Natural killer cell (primary cell): ENCODE measurements around the gene ENC1. TPM values are rescaled to one million over a fixed set of nuclear protein-coding genes. Genes with fewer than 3 reads are reported as not detected.

ENCODE experiments used
- ATAC-seq, 3 donors: fragments of 150-1000 bp in 2 of 3; fragments of 200-7000 bp in 1 of 3; cut with Tn5 transposase; 1 replicate in 1 of 3; 2 replicates in 2 of 3; pipeline ENCODE4 v1.10.0; 2021; ENCODE audit warnings: mild to moderate bottlenecking in 2 of 3, moderate library complexity in 2 of 3
- DNase-seq, 2 donors: peaks; one replicate each; pipeline versions ENCODE4 v3.0.0 to v3.0.0-alpha.2; 2013 to 2021; ENCODE audit warnings: mixed read lengths in 1 of 2
- H3K27ac ChIP-seq: one replicate; pipeline ENCODE4 v1.5.1; 2013; ENCODE audit warnings: mild to moderate bottlenecking, low read length
- H3K27me3 ChIP-seq: one replicate; pipeline ENCODE4 v1.6.1; 2013; ENCODE audit warnings: low read length; ENCODE audit not compliant: control insufficient read depth, insufficient read depth
- H3K36me3 ChIP-seq: one replicate; pipeline ENCODE4 v1.6.1; 2013; ENCODE audit warnings: low read length; ENCODE audit not compliant: control insufficient read depth, insufficient read depth
- H3K4me1 ChIP-seq: one replicate; pipeline ENCODE4 v1.6.1; 2013; ENCODE audit warnings: low read length; ENCODE audit not compliant: control insufficient read depth, insufficient read depth
- H3K4me3 ChIP-seq: one replicate; pipeline ENCODE4 v1.5.1; 2013; ENCODE audit warnings: low read length
- H3K9me3 ChIP-seq: one replicate; pipeline ENCODE4 v1.6.1; 2013; ENCODE audit warnings: low read length; ENCODE audit not compliant: control insufficient read depth, insufficient read depth
- H3K27ac Mint-ChIP-seq, 2 donors: one replicate each; pipeline ENCODE4 v1.8.0; 2022; ENCODE audit warnings: mild to moderate bottlenecking in 2 of 2, mixed read lengths in 2 of 2, moderate library complexity in 1 of 2
- H3K27me3 Mint-ChIP-seq, 2 donors: one replicate each; pipeline ENCODE4 v1.8.0; 2022; ENCODE audit warnings: low read depth in 2 of 2, mixed read lengths in 2 of 2
- H3K36me3 Mint-ChIP-seq: one replicate; pipeline ENCODE4 v1.8.0; 2022; ENCODE audit warnings: mixed read lengths
- H3K4me1 Mint-ChIP-seq, 2 donors: one replicate each; pipeline ENCODE4 v1.8.0; 2022; ENCODE audit warnings: mixed read lengths in 2 of 2
- H3K4me3 Mint-ChIP-seq: one replicate; pipeline ENCODE4 v1.8.0; 2022; ENCODE audit warnings: mild to moderate bottlenecking, moderate library complexity, mixed read lengths
- H3K9me3 Mint-ChIP-seq, 2 donors: one replicate each; pipeline ENCODE4 v1.8.0; 2022; ENCODE audit warnings: mixed read lengths in 2 of 2
- CTCF ChIP-seq: fragments of 200-600 bp; IDR thresholded peaks from one replicate; pipeline ENCODE4 v1.8.0; 2022; ENCODE audit warnings: antibody characterized with exemption
- WGBS: methylation state at CpG from one replicate; pipeline ENCODE4 v1.1.7; 2013; ENCODE audit warnings: missing lambda C conversion rate; ENCODE audit not compliant: insufficient coverage; 5-methylcytosine and 5-hydroxymethylcytosine counted together
- intact Hi-C: fragments of 100-400 bp; cut with micrococcal nuclease; formaldehyde crosslinking; loops from one replicate; pipeline ENCODE4 v1.14.2; 2022
- total RNA-seq, 4 donors: library from RNA; stranded (reverse); fragments of 120-200 nt in 1 of 4; gene quantifications; one replicate each; pipeline versions ENCODE4 v1.2.3 to v1.2.4, GENCODE V29; 2013 to 2022

Gene ENC1
- total RNA-seq, 3 donors from 2014 or later (not counting 1 experiment from before 2014, with no cell fraction given) = 89.6 to 133 (median 99.3) TPM

- no peak for DNase-seq
- ATAC-seq = no peak
- Histone ChIP-seq H3K4me3 (no peak overlapping the region), H3K9me3 (no peaks in the 10 kb centered on the region), H3K27ac (no peak overlapping the region), H3K36me3 (no peaks in the 10 kb centered on the region), H3K4me1 (no peaks in the 10 kb centered on the region), H3K27me3 (no peaks in the 10 kb centered on the region)
- Mint-ChIP-seq H3K27ac (no peak overlapping the region), H3K36me3 (no peaks in the 10 kb centered on the region), H3K9me3 (no peaks in the 10 kb centered on the region), H3K4me1 (peaks cover 7 to 11% of the 10 kb centered on the region in 2 donors), H3K4me3 (no peak overlapping the region), H3K27me3 (peaks cover 14 to 15% of the 10 kb centered on the region in 2 donors)
- intact Hi-C loops = no loop called here
- 83% methylated on average over 2 of the region's 2 CpGs for WGBS
- TF ChIP-seq CTCF = no peak
Measured at GRCh38 chr5:74657165-74657564, 16.6 kb upstream of the ENC1 start.

- H3K27ac Mint-ChIP-seq = no peak overlapping the region
- Histone ChIP-seq H3K9me3 (no peaks in the 10 kb centered on the region), H3K27ac (no peak overlapping the region), H3K4me1 (no peaks in the 10 kb centered on the region), H3K4me3 (no peak overlapping the region), H3K27me3 (no peaks in the 10 kb centered on the region), H3K36me3 (no peaks in the 10 kb centered on the region)
- TF ChIP-seq CTCF = no peak
- no peaks in the 10 kb centered on the region for H3K36me3 Mint-ChIP-seq
- no peak overlapping the region for H3K4me3 Mint-ChIP-seq
- DNase-seq (no peak), ATAC-seq (no peak)
- no peaks in the 10 kb centered on the region for H3K9me3 Mint-ChIP-seq
- intact Hi-C loops = no loop called here
- peaks cover 7 to 11% of the 10 kb centered on the region in 2 donors for H3K4me1 Mint-ChIP-seq
- peaks cover 9 to 10% of the 10 kb centered on the region in 2 donors for H3K27me3 Mint-ChIP-seq
Measured at GRCh38 chr5:74655716-74656115, 15.2 kb upstream of the ENC1 start.

GRCh38 chr5:74655206-74655605 lies 14.7 kb upstream of the ENC1 start:
- no peak for TF ChIP-seq CTCF
- intact Hi-C loops = no loop called here
- Histone ChIP-seq H3K4me1 (no peaks in the 10 kb centered on the region), H3K4me3 (no peak overlapping the region), H3K9me3 (no peaks in the 10 kb centered on the region), H3K36me3 (no peaks in the 10 kb centered on the region), H3K27me3 (no peaks in the 10 kb centered on the region), H3K27ac (no peak overlapping the region)
- H3K4me3 Mint-ChIP-seq = no peak overlapping the region
- DNase-seq (no peak), ATAC-seq (peak; percentile 50 to 77 (median 53))
- H3K27ac Mint-ChIP-seq = no peak overlapping the region
- H3K27me3 Mint-ChIP-seq = peaks cover 8 to 9% of the 10 kb centered on the region in 2 donors
- H3K4me1 Mint-ChIP-seq = peaks cover 7 to 11% of the 10 kb centered on the region in 2 donors
- H3K36me3 Mint-ChIP-seq = no peaks in the 10 kb centered on the region
- 64% methylated on average over 6 of the region's 6 CpGs for WGBS
- H3K9me3 Mint-ChIP-seq = no peaks in the 10 kb centered on the region

GRCh38 chr5:74653991-74654390 lies 13.5 kb upstream of the ENC1 start:
- no peak for DNase-seq
- Mint-ChIP-seq H3K4me1 (peaks cover 7 to 11% of the 10 kb centered on the region in 2 donors), H3K36me3 (no peaks in the 10 kb centered on the region), H3K27me3 (peaks cover under 1 to 4% of the 10 kb centered on the region in 2 donors), H3K27ac (no peak overlapping the region), H3K9me3 (no peaks in the 10 kb centered on the region), H3K4me3 (no peak overlapping the region)
- Histone ChIP-seq H3K36me3 (no peaks in the 10 kb centered on the region), H3K27ac (no peak overlapping the region), H3K27me3 (peaks cover 2% of the 10 kb centered on the region), H3K4me3 (no peak overlapping the region), H3K9me3 (no peaks in the 10 kb centered on the region), H3K4me1 (no peaks in the 10 kb centered on the region)
- no peak for ATAC-seq
- intact Hi-C loops = no loop called here
- TF ChIP-seq CTCF = no peak
- WGBS = 63% methylated on average over 5 of the region's 5 CpGs
